Stimulated activated CD4-positive, alpha-beta T cell treated with anti-CD3 and anti-CD28 coated beads, Interleukin-15, amount 100 ng/mL, for 24 hours (primary cell): ENCODE measurements around the gene KCNK16.
A peak's percentile ranks its signal among the peaks of the same experiment; 100 is the strongest.

Source experiments
- DNase-seq: peaks from one replicate; pipeline ENCODE4 v3.0.0-alpha.2; 2020

KCNK16 gene

DNA sequence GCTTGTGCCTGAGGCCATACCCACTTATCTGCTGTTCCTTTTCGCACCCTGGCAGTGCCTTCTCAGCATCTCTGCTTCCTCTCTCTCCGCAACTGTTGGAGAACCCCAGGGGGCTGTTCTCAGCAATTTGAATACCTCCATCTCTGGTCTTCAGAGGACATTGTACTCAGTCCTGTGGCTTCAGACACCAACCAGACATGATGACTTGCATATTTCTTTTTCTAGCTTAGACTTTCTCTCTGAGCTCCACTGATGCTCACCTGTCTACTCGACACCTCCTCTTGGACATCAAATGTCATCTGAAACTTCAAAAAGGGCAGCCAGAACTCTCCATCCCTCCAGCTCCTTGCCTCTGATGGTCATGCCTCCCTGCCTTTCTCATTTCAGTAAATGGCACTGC is 18.9 kb upstream of the KCNK16 start:
- DNase-seq, result no peak

DNA sequence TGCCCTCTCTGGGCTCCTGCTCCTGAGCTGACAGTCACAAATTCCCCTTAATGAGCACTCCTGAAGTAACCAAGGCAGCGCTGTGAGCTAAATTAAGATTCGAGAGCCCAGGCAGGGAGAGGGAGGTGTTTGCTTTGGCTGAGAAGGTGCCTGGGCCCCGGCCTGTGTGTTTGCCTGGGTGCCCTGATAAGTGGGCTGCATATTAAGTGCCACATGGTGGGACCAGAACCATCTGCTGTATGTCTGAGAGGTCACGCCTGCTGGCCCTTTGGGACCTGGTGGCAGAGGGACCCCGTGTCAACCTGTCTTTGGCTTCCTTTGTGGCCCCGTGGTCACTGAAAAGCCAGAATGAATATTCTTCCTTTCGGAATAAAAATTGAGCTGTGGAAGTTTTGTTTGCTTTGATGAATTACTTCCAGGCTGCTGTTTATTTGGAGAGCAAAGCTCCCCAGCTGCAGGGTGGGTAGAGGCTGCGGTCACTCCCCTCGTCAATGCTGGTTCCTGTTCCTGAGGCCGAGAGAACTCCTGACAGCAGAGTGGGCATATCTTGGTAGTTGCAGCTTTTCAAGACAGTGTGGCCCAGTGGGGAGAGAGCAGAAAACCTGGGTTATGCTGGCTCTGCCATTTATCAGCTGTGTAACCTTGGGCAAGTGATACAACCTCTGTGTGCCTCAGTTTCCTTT is 17.5 kb upstream of the KCNK16 start:
- no peak for DNase-seq

GRCh38 chr6:39339096-39339867 is 16.8 kb upstream of the KCNK16 start:
- no peak for DNase-seq

GRCh38 chr6:39338397-39338796 is 15.9 kb upstream of the KCNK16 start:
- DNase-seq, result no peak

DNA sequence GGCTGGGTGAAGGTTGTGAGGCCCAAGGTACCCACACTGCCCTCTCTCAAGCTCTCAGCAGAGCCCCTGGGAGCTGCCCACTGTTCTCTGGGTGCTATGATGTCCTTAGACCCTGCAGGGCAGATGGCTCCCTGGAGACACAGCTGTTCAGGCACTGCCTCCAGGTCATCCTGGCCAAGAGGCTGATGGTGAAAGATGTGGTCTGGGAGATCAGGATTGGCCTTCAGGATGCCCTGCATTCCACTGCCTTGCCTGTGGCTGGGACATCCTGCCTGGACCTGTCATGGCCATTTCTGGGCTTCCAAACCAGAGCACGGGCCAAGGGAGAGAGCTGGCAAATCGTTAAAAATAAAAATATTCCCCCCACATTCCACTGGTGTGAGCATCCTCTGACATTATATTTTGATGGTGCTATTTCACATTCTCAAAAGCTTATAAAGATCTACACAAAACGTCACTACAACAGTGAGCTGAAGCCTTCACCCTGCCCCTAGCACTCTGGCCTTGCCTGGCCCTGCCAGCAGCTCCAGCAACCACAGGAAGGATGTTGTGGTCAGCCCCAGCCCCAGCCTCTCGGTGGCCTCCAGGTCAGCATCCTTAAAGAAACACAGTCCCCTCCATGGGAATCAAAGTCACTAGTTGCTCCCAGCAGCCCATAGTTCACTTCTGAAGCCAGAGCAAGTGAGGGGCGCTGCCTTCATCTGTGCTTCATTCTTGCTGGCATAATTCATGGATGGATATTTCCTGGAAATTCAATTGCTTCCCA is 13.5 kb upstream of the KCNK16 start:
- DNase-seq, result no peak

DNA sequence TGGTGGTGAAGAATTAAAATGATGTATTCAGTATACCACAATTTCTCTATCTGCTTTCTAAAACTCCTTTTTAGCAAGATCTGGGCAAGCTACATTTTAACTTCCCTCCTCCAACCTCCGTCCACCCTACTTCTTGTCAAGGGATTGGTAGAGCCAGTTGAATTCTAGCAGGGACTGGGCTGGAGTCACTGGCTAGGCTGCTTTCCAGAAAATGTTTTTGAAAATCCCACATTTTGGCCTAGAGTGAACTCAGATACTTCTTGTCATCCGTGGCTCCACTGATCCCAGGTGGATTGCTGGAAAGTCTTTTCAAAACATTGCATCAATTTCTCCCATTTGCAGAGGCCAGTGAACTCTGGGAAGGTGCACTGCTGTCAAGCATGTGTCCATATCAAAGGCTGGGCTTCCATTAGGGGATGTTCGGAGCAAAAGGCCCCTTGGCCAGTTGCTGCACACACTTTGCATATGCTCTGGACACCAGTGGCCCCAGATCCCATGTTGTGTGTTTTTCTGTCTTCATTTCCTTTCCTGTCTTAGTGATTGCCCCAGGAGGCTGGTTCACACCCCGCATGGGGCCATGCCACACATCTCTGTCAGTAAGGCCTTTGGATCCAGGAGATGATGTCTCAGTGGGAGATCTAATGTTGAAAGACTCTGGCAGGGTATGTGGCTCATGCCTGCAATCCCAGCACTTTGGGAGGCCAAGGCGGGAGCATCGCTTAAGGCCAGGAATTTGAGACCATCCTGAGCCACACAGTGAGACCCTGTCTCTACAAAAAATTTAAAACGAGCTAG is 11.3 kb upstream of the KCNK16 start:
- DNase-seq, result no peak

GRCh38 chr6:39330476-39330875 is 8.0 kb upstream of the KCNK16 start:
- DNase-seq, result no peak

DNA sequence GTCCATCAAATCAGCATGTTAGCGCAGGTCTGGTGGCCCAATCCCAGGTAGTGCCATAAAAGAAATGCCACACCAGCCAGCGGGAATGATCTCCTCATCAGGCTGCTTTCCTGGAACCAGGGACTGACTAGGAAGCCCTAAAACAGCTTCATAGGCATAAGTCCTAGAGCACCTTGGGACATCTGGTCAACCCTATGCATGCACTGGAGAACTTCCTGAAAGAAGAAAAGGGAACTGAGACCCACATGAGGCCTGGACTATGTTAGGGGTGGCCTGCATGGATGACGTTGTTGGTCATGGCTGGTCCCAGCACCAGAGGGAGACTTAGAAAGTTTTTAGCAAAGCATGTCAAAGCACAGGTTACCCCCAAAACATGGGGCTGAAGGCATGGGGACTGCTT is 7.6 kb upstream of the KCNK16 start:
- no peak for DNase-seq

DNA sequence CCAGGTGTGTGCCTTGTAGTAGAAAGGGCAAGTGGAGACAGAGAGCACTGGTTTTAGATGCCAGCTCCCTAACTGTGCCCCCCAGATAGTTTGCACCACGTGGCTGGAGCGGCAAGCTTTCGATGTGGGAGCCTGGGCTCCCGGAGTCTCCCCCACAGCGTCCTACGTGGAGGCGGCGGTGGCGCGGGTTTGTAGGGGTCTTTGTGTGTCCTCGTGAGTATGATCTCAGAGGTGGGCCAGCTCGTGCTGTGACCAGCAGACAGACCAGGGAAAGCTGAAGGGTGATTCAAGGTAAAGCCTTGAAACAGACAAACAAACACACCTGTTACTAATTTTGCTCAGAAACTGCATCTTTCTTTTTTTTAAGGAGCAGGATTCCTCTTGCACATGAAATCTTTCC is 5.6 kb upstream of the KCNK16 start:
- DNase-seq, result no peak

- DNase-seq, result no peak
These were observed 5.0 kb upstream of the KCNK16 start for GRCh38 chr6:39327507-39327906.

DNA sequence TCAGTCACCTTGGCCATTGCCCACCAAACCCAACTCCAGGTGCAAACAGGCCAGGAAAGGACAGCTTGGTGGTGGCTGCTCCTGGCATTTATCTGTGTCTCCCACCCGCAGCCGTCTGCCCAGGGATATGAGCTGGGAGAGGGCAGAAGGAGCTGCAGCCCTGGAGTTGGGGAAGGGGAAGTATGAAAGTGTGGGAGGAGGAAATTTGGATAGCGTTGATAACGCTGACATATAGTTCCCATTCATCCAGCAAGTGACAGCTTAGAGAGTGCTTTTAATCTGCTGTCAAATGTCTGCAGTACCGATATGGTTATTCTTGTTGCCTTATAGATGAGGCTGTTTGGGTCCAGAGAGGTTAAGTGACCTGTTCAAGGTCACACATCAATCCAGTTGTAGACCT is 741 bp downstream of the KCNK16 start:
- no peak for DNase-seq

GRCh38 chr6:39320363-39320984 is 2.0 kb downstream of the KCNK16 start:
- no peak for DNase-seq

- DNase-seq, result no peak
These were observed 2.7 kb downstream of the KCNK16 start for GRCh38 chr6:39319621-39320362.

DNA sequence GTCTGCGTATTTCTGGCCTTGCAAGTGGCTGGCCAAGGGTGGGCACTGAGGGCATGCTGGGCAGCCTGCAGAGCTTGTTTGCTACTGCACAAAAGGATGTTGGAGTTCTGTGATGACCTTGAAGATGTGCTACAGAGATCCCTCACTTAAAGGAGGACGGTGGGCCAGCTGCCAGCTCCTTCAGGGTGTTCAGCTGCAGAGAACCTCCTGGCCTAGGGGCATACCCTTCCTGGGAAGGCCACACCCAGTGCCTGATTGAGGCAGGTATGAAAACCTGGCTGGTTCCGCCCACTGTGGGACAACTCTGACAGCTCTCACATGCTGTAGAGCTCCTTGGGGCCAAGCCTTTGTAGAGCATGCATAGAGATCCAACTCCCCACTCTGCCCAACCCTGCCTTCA is 5.2 kb downstream of the KCNK16 start:
- DNase-seq, result no peak

GRCh38 chr6:39314273-39314795 is 8.2 kb downstream of the KCNK16 start, which contains the start of gene KCNK17:
TSS of gene KCNK17 (minus strand) at chr6:39314419. CDS start at chr6:39314320, 99 bp downstream.
- no peak for DNase-seq

- peak; percentile 18 for DNase-seq
These were observed 8.8 kb downstream of the KCNK16 start for GRCh38 chr6:39313526-39314272.

- no peak for DNase-seq
These were observed 9.5 kb downstream of the KCNK16 start for GRCh38 chr6:39312912-39313525.

- no peak for DNase-seq
These were observed 12.0 kb downstream of the KCNK16 start for GRCh38 chr6:39310542-39310941.

GRCh38 chr6:39309942-39310531 is 12.5 kb downstream of the KCNK16 start:
- DNase-seq, result peak; percentile 74

DNA sequence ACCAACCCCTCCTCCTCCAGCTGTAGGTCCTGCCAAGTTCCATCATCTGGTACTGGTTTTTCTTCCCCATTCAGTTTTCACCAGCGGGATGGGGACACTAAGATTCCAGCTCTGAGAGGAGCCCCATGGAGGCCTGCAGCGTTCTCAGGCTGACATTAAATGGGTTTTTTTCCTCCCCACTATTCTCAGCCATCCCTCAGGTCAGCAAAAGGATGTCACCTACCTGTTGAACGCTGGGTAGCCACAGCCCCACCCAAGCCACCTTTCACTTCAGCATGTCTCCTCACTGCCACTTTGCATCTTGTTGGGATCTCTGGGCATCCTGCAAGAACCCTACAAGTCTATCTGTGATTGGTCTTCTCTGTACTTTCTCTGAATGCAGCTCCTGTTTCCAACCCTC is 15.0 kb downstream of the KCNK16 start:
- DNase-seq, result no peak
